Muscle layer of duodenum (tissue), 2 donors: Measurements from ENCODE around the gene VNN1.
"Not testable (repeated sequence)": the region's sequence is repeated elsewhere in the genome, so short reads cannot be mapped to it uniquely, and the experiment has no call there.

Source experiments
- H3K27ac ChIP-seq: one replicate; pipeline ENCODE4 v1.7.0; 2013; ENCODE audit warnings: mild to moderate bottlenecking, low read length
- H3K27me3 ChIP-seq: one replicate; pipeline ENCODE4 v1.7.0; 2013; ENCODE audit warnings: low read depth, mild to moderate bottlenecking, control low read depth, low read length
- H3K36me3 ChIP-seq, 2 donors: one replicate each; pipeline ENCODE4 v1.7.0; 2013; ENCODE audit warnings: low read length in 2 of 2, control low read depth in 1 of 2, mild to moderate bottlenecking in 1 of 2; ENCODE audit not compliant: insufficient read depth in 2 of 2, control insufficient read depth in 1 of 2
- H3K4me1 ChIP-seq, 2 donors: one replicate each; pipeline ENCODE4 v1.7.0; 2013; ENCODE audit warnings: low read length in 2 of 2, mild to moderate bottlenecking in 2 of 2, control low read depth in 1 of 2, moderate library complexity in 1 of 2; ENCODE audit not compliant: insufficient read depth in 2 of 2, control insufficient read depth in 1 of 2
- H3K4me3 ChIP-seq, 2 donors: one replicate each; pipeline ENCODE4 v1.7.0; 2013; ENCODE audit warnings: low read length in 2 of 2, low read depth in 1 of 2, mild to moderate bottlenecking in 1 of 2
- H3K9me3 ChIP-seq, 2 donors: one replicate each; pipeline ENCODE4 v1.7.0; 2013; ENCODE audit warnings: low read length in 2 of 2, control low read depth in 1 of 2, mild to moderate bottlenecking in 1 of 2; ENCODE audit not compliant: control insufficient read depth in 1 of 2
- donor health status: healthy.

The VNN1 gene

DNA sequence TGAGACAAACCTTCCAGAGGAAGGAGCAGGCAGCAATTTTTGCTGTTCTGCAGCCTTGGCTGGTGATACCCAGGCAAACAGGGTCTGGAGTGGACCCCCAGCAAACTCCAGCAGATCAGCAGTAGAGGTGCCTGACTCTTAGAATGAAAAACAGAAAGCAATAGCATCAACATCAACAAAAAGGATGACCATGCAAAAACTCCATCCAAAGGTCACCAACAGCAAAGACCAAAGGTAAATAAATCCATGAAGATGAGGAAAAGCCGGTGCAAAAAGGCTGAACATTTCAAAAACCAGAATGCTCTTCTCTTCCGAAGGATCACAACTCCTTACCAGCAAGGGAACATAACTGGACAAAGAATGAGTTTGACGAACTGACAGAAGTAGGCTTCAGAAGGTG, 77.9 kb downstream of the VNN1 start:
- not testable (repeated sequence) for H3K36me3 ChIP-seq, H3K27me3 ChIP-seq, H3K4me3 ChIP-seq, H3K9me3 ChIP-seq, H3K4me1 ChIP-seq, H3K27ac ChIP-seq

- H3K27me3 ChIP-seq, H3K9me3 ChIP-seq, H3K4me3 ChIP-seq, H3K4me1 ChIP-seq, H3K27ac ChIP-seq, H3K36me3 ChIP-seq: not testable (repeated sequence)
Observed at GRCh38 chr6:132635288-132635687, 78.6 kb downstream of the VNN1 start.

DNA sequence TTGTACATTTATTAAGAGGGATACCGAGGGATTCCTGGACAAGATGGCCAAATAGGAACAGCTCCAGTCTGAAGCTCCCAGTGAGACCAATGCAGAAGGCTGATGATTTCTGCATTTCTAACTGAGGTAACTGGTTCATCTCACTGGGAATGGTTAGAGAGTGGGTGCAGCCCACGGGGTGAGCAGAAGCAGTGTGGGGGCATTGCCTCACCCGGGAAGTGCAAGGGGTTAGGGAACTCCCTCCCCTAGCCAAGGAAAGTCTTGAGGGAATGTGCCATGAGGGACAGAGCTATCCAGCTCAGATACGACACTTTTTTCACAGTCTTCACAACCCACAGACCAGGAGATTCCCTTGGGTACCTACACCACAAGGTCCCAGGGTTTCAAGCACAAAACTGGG, 79.1 kb downstream of the VNN1 start:
- no peaks in the 10 kb centered on the region for H3K9me3 ChIP-seq
- no peaks in the 10 kb centered on the region for H3K36me3 ChIP-seq
- H3K4me1 ChIP-seq, result no peaks in the 10 kb centered on the region
- H3K27me3 ChIP-seq, result no peaks in the 10 kb centered on the region
- no peak overlapping the region for H3K4me3 ChIP-seq
- no peak overlapping the region for H3K27ac ChIP-seq

GRCh38 chr6:132633362-132633761, 80.5 kb downstream of the VNN1 start:
- Histone ChIP-seq H3K4me1 (no peaks in the 10 kb centered on the region), H3K4me3 (no peak overlapping the region), H3K9me3 (no peaks in the 10 kb centered on the region), H3K27ac (no peak overlapping the region), H3K36me3 (no peaks in the 10 kb centered on the region), H3K27me3 (no peaks in the 10 kb centered on the region)
